Measurements from ENCODE around the gene IL18. TPM values are rescaled to one million over a fixed set of nuclear protein-coding genes. Genes with fewer than 3 reads are reported as not detected.
"Not testable (repeated sequence)": the region's sequence is repeated elsewhere in the genome, so short reads cannot be mapped to it uniquely, and the experiment has no call there.

IL18 gene
- total RNA-seq = not detected

- no peak for DNase-seq
Measured at GRCh38 chr11:112163875-112164685, at the start of gene IL18. Gene IL18, minus strand, starts transcription at chr11:112164094. Its CDS starts 9,041 bp downstream, at chr11:112155053.

- DNase-seq = no peak
Measured at GRCh38 chr11:112212710-112213109, 48.8 kb upstream of the IL18 start.

- DNase-seq = no peak
Measured at GRCh38 chr11:112212290-112212689, 48.4 kb upstream of the IL18 start.

GRCh38 chr11:112211536-112211935 lies 47.6 kb upstream of the IL18 start:
- DNase-seq = no peak

- DNase-seq = no peak
Measured at GRCh38 chr11:112210890-112211289, 47.0 kb upstream of the IL18 start.

GRCh38 chr11:112206071-112206470 lies 42.2 kb upstream of the IL18 start:
- DNase-seq = no peak

GRCh38 chr11:112200252-112200651 lies 36.4 kb upstream of the IL18 start:
- DNase-seq = no peak

- DNase-seq = not testable (repeated sequence)
Measured at GRCh38 chr11:112199101-112199500, 35.2 kb upstream of the IL18 start.

- no peak for DNase-seq
Measured at GRCh38 chr11:112196519-112197087, 32.7 kb upstream of the IL18 start.

- no peak for DNase-seq
Measured at GRCh38 chr11:112195951-112196351, 32.1 kb upstream of the IL18 start.

- DNase-seq = not testable (repeated sequence)
Measured at GRCh38 chr11:112195113-112195512, 31.2 kb upstream of the IL18 start.

GRCh38 chr11:112186304-112186703 lies 22.4 kb upstream of the IL18 start:
- DNase-seq = no peak

GRCh38 chr11:112185883-112186282 lies 22.0 kb upstream of the IL18 start:
- DNase-seq = no peak

GRCh38 chr11:112182867-112183266 lies 19.0 kb upstream of the IL18 start:
- no peak for DNase-seq

- no peak for DNase-seq
Measured at GRCh38 chr11:112179601-112180000, 15.7 kb upstream of the IL18 start.

- no peak for DNase-seq
Measured at GRCh38 chr11:112178936-112179335, 15.0 kb upstream of the IL18 start.

- no peak for DNase-seq
Measured at GRCh38 chr11:112178428-112178827, 14.5 kb upstream of the IL18 start.

GRCh38 chr11:112177589-112177988 lies 13.7 kb upstream of the IL18 start:
- DNase-seq = no peak

GRCh38 chr11:112176077-112176476 lies 12.2 kb upstream of the IL18 start:
- no peak for DNase-seq

GRCh38 chr11:112175599-112175952 lies 11.7 kb upstream of the IL18 start:
- no peak for DNase-seq

- no peak for DNase-seq
Measured at GRCh38 chr11:112174789-112175598, 11.1 kb upstream of the IL18 start, which contains the start of gene BCO2. Gene BCO2, plus strand, starts transcription at chr11:112175512. Its CDS starts 90 bp downstream, at chr11:112175602.

GRCh38 chr11:112173152-112173551 lies 9.3 kb upstream of the IL18 start:
- DNase-seq = no peak

- DNase-seq = no peak
Measured at GRCh38 chr11:112172362-112172994, 8.6 kb upstream of the IL18 start.
